ENCODE results near the gene BPIFB4. TPM values are rescaled to one million over a fixed set of nuclear protein-coding genes. Genes with fewer than 3 reads are reported as not detected.

BPIFB4 gene
- total and polyA plus RNA-seq, 2 experiments from 2014 or later, result not detected

DNA sequence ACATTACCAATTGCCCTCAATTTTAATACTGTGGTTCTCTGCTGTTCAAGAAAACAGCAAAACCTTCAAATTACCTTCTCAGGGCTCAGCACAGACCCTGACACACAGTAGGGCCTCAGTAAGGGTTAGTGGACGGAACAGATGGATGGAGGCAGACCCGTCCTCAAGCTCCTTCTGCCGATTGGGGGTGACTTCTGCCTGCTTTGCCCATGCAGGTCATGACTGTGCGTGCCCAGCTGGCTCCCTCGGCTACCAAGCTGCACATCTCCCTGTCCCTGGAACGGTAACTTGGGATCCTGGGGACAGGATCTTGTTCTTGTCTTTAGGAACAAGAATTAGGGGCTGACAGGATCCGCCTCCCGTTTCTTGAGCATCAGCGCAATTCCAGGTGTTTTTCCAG lies 9.8 kb upstream of the BPIFB4 start:
- H3K27me3 ChIP-seq (ENCODE audit: insufficient read depth), result no peaks in the 10 kb centered on the region
- no peaks in the 10 kb centered on the region for H3K79me2 ChIP-seq (replicated peaks; ENCODE audit: insufficient read depth)
- no peaks in the 10 kb centered on the region for H3K4me1 Mint-ChIP-seq
- no peak overlapping the region for H3K4me2 ChIP-seq
- no peak overlapping the region for H3K27ac ChIP-seq (ENCODE audit: low read depth)
- no peak overlapping the region for H3K4me3 ChIP-seq
- no peaks in the 10 kb centered on the region for H4K20me1 ChIP-seq (replicated peaks; ENCODE audit: insufficient read depth)
- TF ChIP-seq POLR2AphosphoS5 (IDR thresholded peaks at IDR 0.05; ENCODE audit: low read depth), result no peak
- H3K4me3 Mint-ChIP-seq, result no peak overlapping the region
- H3K9me3 Mint-ChIP-seq, result no peaks in the 10 kb centered on the region
- H3K27me3 Mint-ChIP-seq (ENCODE audit: insufficient read depth, low read depth, poor library complexity), result peaks cover 6% of the 10 kb centered on the region
- no peak overlapping the region for H2AFZ ChIP-seq
- H3F3A ChIP-seq (replicated peaks; ENCODE audit: low read depth), result no peaks in the 10 kb centered on the region
- H3K4me1 ChIP-seq (ENCODE audit: insufficient read depth), result no peaks in the 10 kb centered on the region
- H3K27ac Mint-ChIP-seq, result no peak overlapping the region
- no peak for ATAC-seq
- H3K36me3 Mint-ChIP-seq (ENCODE audit: low read depth), result no peaks in the 10 kb centered on the region; the same call in 2 of the 3 replicates
- H3K36me3 ChIP-seq (ENCODE audit: insufficient read depth), result no peaks in the 10 kb centered on the region
- no peak for DNase-seq (ENCODE audit: low spot score)
- H3K9me2 ChIP-seq (ENCODE audit: insufficient read depth), result no peaks in the 10 kb centered on the region

DNA sequence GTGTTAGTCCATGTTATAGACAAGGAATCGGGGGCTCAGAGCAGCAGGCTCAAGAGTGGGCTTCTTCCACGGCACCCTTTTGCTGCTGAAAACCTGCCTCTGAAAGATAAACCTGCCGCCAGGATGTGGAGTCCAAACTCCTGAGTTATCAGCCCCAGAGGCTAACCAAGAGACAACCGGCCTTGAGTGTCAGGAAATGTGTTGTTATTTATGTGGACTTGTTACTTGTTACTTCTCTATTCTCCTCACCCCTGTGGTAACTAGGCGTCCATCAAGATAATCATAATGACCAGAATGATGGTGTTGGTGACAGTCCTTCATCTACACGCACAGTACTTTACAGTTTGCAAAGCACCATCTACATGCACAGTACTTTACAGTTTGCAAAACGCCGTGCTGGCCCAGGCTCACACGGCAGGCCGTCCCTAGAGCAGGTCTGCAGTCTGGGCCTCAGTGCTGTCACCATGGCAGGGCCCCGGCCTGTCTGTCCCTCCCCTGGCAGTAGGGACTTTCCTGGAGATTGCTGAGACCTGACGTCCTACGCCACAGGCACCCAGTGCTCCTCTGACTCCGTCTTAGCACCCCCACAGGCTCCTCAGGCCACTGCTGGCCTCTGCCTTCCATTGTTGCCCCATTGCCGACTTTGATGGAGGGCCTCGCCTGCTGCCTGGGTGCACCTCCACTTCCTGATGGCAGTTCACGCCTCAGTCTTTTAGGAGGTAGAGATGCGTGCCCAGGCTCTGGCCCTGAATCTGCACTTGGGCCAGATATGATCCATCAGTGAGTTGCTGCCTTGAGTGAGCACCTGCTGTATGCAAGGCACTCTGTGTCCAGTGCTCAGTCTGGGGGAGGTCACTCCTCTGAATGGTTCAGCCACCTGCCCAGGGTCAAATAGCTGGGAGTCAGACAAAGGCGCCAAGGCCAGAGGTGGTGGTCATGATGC lies 9.1 kb upstream of the BPIFB4 start:
- H3K79me2 ChIP-seq (replicated peaks; ENCODE audit: insufficient read depth), result no peaks in the 10 kb centered on the region
- ATAC-seq, result no peak
- no peak for TF ChIP-seq JUNB (IDR thresholded peaks at IDR 0.05; ENCODE audit: unreplicated experiment)
- TF ChIP-seq STAT1 (IDR thresholded peaks at IDR 0.05; ENCODE audit: unreplicated experiment), result no peak
- TF ChIP-seq, protein P1, sequence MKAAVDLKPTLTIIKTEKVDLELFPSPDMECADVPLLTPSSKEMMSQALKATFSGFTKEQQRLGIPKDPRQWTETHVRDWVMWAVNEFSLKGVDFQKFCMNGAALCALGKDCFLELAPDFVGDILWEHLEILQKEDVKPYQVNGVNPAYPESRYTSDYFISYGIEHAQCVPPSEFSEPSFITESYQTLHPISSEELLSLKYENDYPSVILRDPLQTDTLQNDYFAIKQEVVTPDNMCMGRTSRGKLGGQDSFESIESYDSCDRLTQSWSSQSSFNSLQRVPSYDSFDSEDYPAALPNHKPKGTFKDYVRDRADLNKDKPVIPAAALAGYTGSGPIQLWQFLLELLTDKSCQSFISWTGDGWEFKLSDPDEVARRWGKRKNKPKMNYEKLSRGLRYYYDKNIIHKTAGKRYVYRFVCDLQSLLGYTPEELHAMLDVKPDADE (IDR thresholded peaks at IDR 0.05), result no peak
- no peak for TF ChIP-seq CTCF (conservative IDR thresholded peaks at IDR 0.05; ENCODE audit: low read depth in 2 of 2)
- no peak for TF ChIP-seq ZNF114 (CRISPR knock-in tag; IDR thresholded peaks at IDR 0.05)
- no peak for TF ChIP-seq ZNF462 (CRISPR knock-in tag; IDR thresholded peaks at IDR 0.05)
- TF ChIP-seq EZH2 (IDR thresholded peaks at IDR 0.05; ENCODE audit: low read depth, unreplicated experiment), result no peak
- no peak for TF ChIP-seq EZH2phosphoT487 (IDR thresholded peaks at IDR 0.05; ENCODE audit: unreplicated experiment)
- TF ChIP-seq CREB1 (CRISPR knock-in tag; IDR thresholded peaks at IDR 0.05; ENCODE audit: low read depth), result no peak
- TF ChIP-seq ZNF331 (CRISPR knock-in tag; IDR thresholded peaks at IDR 0.05; ENCODE audit: low read depth), result no peak

More for the DNA sequence above, 9.1 kb upstream of the BPIFB4 start:
- no peak overlapping the region for H3K27ac ChIP-seq (ENCODE audit: low read depth)
- H3K4me1 Mint-ChIP-seq, result no peaks in the 10 kb centered on the region
- no peaks in the 10 kb centered on the region for H4K20me1 ChIP-seq (replicated peaks; ENCODE audit: insufficient read depth)
- DNase-seq (ENCODE audit: low spot score), result no peak
- H3K9me3 Mint-ChIP-seq, result no peaks in the 10 kb centered on the region; the same call in 2 of the 3 replicates
- H2AFZ ChIP-seq, result no peak overlapping the region
- H3K4me2 ChIP-seq, result no peak overlapping the region
- no peak overlapping the region for H3K4me3 ChIP-seq
- H3K36me3 ChIP-seq (ENCODE audit: insufficient read depth), result no peaks in the 10 kb centered on the region
- no peaks in the 10 kb centered on the region; the same call in 2 of the 3 replicates for H3K36me3 Mint-ChIP-seq (ENCODE audit: low read depth)
- no peaks in the 10 kb centered on the region for H3K9me2 ChIP-seq (ENCODE audit: insufficient read depth)
- H3K4me3 Mint-ChIP-seq, result no peak overlapping the region
- no peak overlapping the region for H3K27ac Mint-ChIP-seq
- no peaks in the 10 kb centered on the region for H3K4me1 ChIP-seq (ENCODE audit: insufficient read depth)
- no peaks in the 10 kb centered on the region for H3F3A ChIP-seq (replicated peaks; ENCODE audit: low read depth)
- peaks cover 6% of the 10 kb centered on the region for H3K27me3 Mint-ChIP-seq (ENCODE audit: insufficient read depth, low read depth, poor library complexity)
- no peaks in the 10 kb centered on the region for H3K27me3 ChIP-seq (ENCODE audit: insufficient read depth)

Data from GM23338 (cell line).